Rectal smooth muscle tissue (tissue), 1 donor: ENCODE results near the gene ABHD14A.

ENCODE experiments used
- H3K27ac ChIP-seq: one replicate; pipeline ENCODE4 v1.7.0; 2013; ENCODE audit warnings: low read depth, low read length, inconsistent platforms
- H3K27me3 ChIP-seq: one replicate; pipeline ENCODE4 v1.7.0; 2013; ENCODE audit warnings: low read length; ENCODE audit not compliant: control insufficient read depth, insufficient read depth
- H3K36me3 ChIP-seq: one replicate; pipeline ENCODE4 v1.7.0; 2013; ENCODE audit warnings: low read length; ENCODE audit not compliant: control insufficient read depth, insufficient read depth
- H3K4me1 ChIP-seq: one replicate; pipeline ENCODE4 v1.7.0; 2013; ENCODE audit warnings: low read length; ENCODE audit not compliant: control insufficient read depth, insufficient read depth
- H3K4me3 ChIP-seq: one replicate; pipeline ENCODE4 v1.7.0; 2013; ENCODE audit warnings: low read length
- H3K9ac ChIP-seq: one replicate; pipeline ENCODE4 v1.7.0; 2013; ENCODE audit warnings: low read length

The ABHD14A gene

GRCh38 chr3:52025453-52025852 lies 50.6 kb downstream of the ABHD14A start:
- H3K9ac ChIP-seq, result no peak overlapping the region
- no peak overlapping the region for H3K4me3 ChIP-seq
- H3K4me1 ChIP-seq, result no peaks in the 10 kb centered on the region
- no peaks in the 10 kb centered on the region for H3K36me3 ChIP-seq
- no peaks in the 10 kb centered on the region for H3K27me3 ChIP-seq
- H3K27ac ChIP-seq, result no peak overlapping the region

- Histone ChIP-seq H3K9ac (no peak overlapping the region), H3K36me3 (no peaks in the 10 kb centered on the region), H3K4me1 (no peaks in the 10 kb centered on the region), H3K27ac (no peak overlapping the region), H3K4me3 (no peak overlapping the region), H3K27me3 (no peaks in the 10 kb centered on the region)
Observed at GRCh38 chr3:52026041-52026440, 51.2 kb downstream of the ABHD14A start.

DNA sequence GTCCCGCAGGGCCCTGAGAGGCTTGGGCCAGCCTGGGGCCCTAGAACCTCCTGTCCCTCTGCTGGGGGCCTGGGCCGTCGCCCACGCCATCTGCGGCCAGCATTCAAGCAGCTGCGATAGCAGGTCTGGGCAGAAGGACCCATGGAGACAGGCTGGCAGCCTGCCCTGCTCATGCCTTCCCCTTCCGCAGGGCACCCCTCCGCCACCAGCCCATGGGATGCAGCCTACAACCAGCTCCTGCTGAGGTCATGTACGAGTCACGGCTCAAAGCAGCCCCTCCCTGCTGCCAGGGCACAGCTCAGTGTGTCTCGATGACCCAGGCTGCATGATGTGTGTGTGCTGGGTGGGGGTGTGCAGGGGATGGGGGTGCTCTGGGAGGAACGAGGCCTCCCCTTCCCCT lies 53.7 kb downstream of the ABHD14A start:
- Histone ChIP-seq H3K4me1 (no peaks in the 10 kb centered on the region), H3K27ac (no peak overlapping the region), H3K9ac (no peak overlapping the region)

GRCh38 chr3:52029053-52029452 lies 54.2 kb downstream of the ABHD14A start:
- no peak overlapping the region for H3K4me3 ChIP-seq
- H3K27ac ChIP-seq, result no peak overlapping the region
- no peaks in the 10 kb centered on the region for H3K4me1 ChIP-seq
- no peaks in the 10 kb centered on the region for H3K27me3 ChIP-seq
- H3K9ac ChIP-seq, result no peak overlapping the region
- no peaks in the 10 kb centered on the region for H3K36me3 ChIP-seq

More for the DNA sequence above, 53.7 kb downstream of the ABHD14A start:
- Histone ChIP-seq H3K36me3 (no peaks in the 10 kb centered on the region), H3K4me3 (no peak overlapping the region), H3K27me3 (no peaks in the 10 kb centered on the region)

DNA sequence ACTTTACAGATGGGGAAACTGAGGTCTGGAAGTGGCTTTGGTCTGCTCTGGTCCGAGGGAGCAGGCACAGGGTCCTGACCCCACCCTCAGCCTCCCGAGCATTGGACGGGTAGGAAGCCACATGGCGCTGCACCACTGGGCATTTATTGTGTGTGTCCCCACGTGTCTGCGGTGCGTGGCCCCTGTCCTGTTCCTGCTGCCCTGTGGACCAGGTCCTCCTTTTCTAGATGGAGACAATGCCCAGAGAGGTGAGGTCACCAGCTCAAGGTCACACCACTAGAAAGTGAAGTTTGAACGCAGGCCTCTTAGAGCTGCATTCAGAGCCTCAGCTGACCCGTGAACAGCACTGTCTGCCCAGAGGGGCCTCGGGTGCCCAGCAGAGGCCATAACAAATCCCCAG lies 54.7 kb downstream of the ABHD14A start:
- Histone ChIP-seq H3K4me3 (no peak overlapping the region), H3K4me1 (no peaks in the 10 kb centered on the region), H3K9ac (no peak overlapping the region), H3K36me3 (no peaks in the 10 kb centered on the region), H3K27me3 (no peaks in the 10 kb centered on the region), H3K27ac (no peak overlapping the region)
